Mesenchymal stem cell (in vitro differentiated cells and primary cell): ENCODE results near the gene FNDC5.
"Not testable (repeated sequence)": the region's sequence is repeated elsewhere in the genome, so short reads cannot be mapped to it uniquely, and the experiment has no call there.

Experiments
- DNase-seq: peaks from one replicate; pipeline ENCODE4 v3.0.0-alpha.2; 2013
- H2AFZ ChIP-seq: one replicate; pipeline ENCODE4 v1.6.1; 2013; ENCODE audit warnings: low read depth, mild to moderate bottlenecking, control low read depth, inconsistent platforms, low read length, moderate library complexity
- H2AK5ac ChIP-seq: 2 replicates; pipeline ENCODE4 v1.6.1; 2013; ENCODE audit warnings: low read length, moderate library complexity, mild to moderate bottlenecking, inconsistent platforms; ENCODE audit not compliant: severe bottlenecking
- H2BK120ac ChIP-seq: one replicate; pipeline ENCODE4 v1.6.1; 2013; ENCODE audit warnings: low read depth, mild to moderate bottlenecking, inconsistent platforms, low read length, moderate library complexity
- H2BK12ac ChIP-seq, 2 experiments: one replicate each; pipeline ENCODE4 v1.6.1; 2013; ENCODE audit warnings: inconsistent platforms in 2 of 2, low read length in 2 of 2, mild to moderate bottlenecking in 2 of 2, moderate library complexity in 2 of 2, control low read depth in 1 of 2
- H2BK15ac ChIP-seq: one replicate; pipeline ENCODE4 v1.6.1; 2013; ENCODE audit warnings: mild to moderate bottlenecking, low read depth, inconsistent platforms; ENCODE audit not compliant: poor library complexity, severe bottlenecking
- H2BK5ac ChIP-seq: 2 replicates; pipeline ENCODE4 v1.6.1; 2013; ENCODE audit warnings: low read depth, mild to moderate bottlenecking, low read length, control low read depth, inconsistent platforms; ENCODE audit not compliant: poor library complexity, severe bottlenecking
- H3K14ac ChIP-seq, 2 experiments: one replicate each; pipeline ENCODE4 v1.6.1; 2013; ENCODE audit warnings: inconsistent platforms in 2 of 2, low read length in 2 of 2, control low read depth in 1 of 2, mild to moderate bottlenecking in 1 of 2, moderate library complexity in 1 of 2
- H3K18ac ChIP-seq, 2 experiments: one replicate each; pipeline ENCODE4 v1.6.1; 2013; ENCODE audit warnings: inconsistent platforms in 2 of 2, low read length in 2 of 2, control low read depth in 1 of 2, low read depth in 1 of 2, mild to moderate bottlenecking in 1 of 2
- H3K23ac ChIP-seq, 2 experiments: one replicate each; pipeline ENCODE4 v1.6.1; 2013; ENCODE audit warnings: inconsistent platforms in 2 of 2, low read length in 2 of 2, mild to moderate bottlenecking in 2 of 2, moderate library complexity in 2 of 2, control low read depth in 1 of 2
- H3K27ac ChIP-seq: 2 replicates; pipeline ENCODE4 v1.5.1; 2013; ENCODE audit warnings: mild to moderate bottlenecking, moderate library complexity, low read length, control low read depth, inconsistent platforms; ENCODE audit not compliant: poor library complexity, severe bottlenecking
- H3K27me3 ChIP-seq, 2 experiments: 2 replicates each; pipeline versions ENCODE4 v1.6.1 to v1.7.0; 2013; ENCODE audit warnings: low read length in 2 of 2, mild to moderate bottlenecking in 2 of 2, moderate library complexity in 2 of 2, control low read depth in 1 of 2, inconsistent platforms in 1 of 2; ENCODE audit not compliant: control insufficient read depth in 1 of 2, insufficient read depth in 1 of 2
- H3K36me3 ChIP-seq, 2 experiments: 2 replicates each; pipeline versions ENCODE4 v1.6.1 to v1.7.0; 2013; ENCODE audit warnings: low read length in 2 of 2, control low read depth in 1 of 2, inconsistent platforms in 1 of 2, low read depth in 1 of 2, mild to moderate bottlenecking in 1 of 2; ENCODE audit not compliant: insufficient read depth in 2 of 2, control insufficient read depth in 1 of 2
- H3K4ac ChIP-seq, 2 experiments: one replicate each; pipeline ENCODE4 v1.6.1; 2013; ENCODE audit warnings: inconsistent platforms in 2 of 2, low read length in 2 of 2, mild to moderate bottlenecking in 2 of 2, moderate library complexity in 2 of 2, control low read depth in 1 of 2, low read depth in 1 of 2
- H3K4me1 ChIP-seq: 2 replicates; pipeline ENCODE4 v1.6.1; 2013; ENCODE audit warnings: low read depth, low read length, control low read depth; ENCODE audit not compliant: control insufficient read depth, insufficient read depth
- H3K4me2 ChIP-seq: 2 replicates; pipeline ENCODE4 v1.6.1; 2013; ENCODE audit warnings: low read length, mild to moderate bottlenecking, inconsistent platforms; ENCODE audit not compliant: poor library complexity, severe bottlenecking
- H3K4me3 ChIP-seq, 2 experiments: 2 replicates each; pipeline versions ENCODE4 v1.5.1 to v1.7.0; 2013; ENCODE audit warnings: low read length in 2 of 2, mild to moderate bottlenecking in 2 of 2, control low read depth in 1 of 2, low read depth in 1 of 2; ENCODE audit not compliant: insufficient read depth in 1 of 2
- H3K79me1 ChIP-seq: replicated peaks from 2 replicates; pipeline ENCODE4 v1.6.1; 2013; ENCODE audit warnings: mild to moderate bottlenecking, control low read depth, low read length, inconsistent platforms; ENCODE audit not compliant: poor library complexity, severe bottlenecking
- H3K9ac ChIP-seq: 2 replicates; pipeline ENCODE4 v1.7.0; 2013; ENCODE audit warnings: mild to moderate bottlenecking, low read length, moderate library complexity
- H3K9me3 ChIP-seq: 2 replicates; pipeline ENCODE4 v1.7.0; 2013; ENCODE audit warnings: mild to moderate bottlenecking, low read length; ENCODE audit not compliant: control insufficient read depth
- H4K8ac ChIP-seq: one replicate; pipeline ENCODE4 v1.6.1; 2013; ENCODE audit warnings: inconsistent platforms, mild to moderate bottlenecking, low read length, moderate library complexity
- H4K91ac ChIP-seq: one replicate; pipeline ENCODE4 v1.6.1; 2013; ENCODE audit warnings: mild to moderate bottlenecking, low read length, inconsistent platforms
- WGBS: methylation state at CpG from one replicate; pipeline ENCODE4 v1.1.7; 2013; ENCODE audit warnings: mixed read lengths; 5-methylcytosine and 5-hydroxymethylcytosine counted together

FNDC5 gene

DNA sequence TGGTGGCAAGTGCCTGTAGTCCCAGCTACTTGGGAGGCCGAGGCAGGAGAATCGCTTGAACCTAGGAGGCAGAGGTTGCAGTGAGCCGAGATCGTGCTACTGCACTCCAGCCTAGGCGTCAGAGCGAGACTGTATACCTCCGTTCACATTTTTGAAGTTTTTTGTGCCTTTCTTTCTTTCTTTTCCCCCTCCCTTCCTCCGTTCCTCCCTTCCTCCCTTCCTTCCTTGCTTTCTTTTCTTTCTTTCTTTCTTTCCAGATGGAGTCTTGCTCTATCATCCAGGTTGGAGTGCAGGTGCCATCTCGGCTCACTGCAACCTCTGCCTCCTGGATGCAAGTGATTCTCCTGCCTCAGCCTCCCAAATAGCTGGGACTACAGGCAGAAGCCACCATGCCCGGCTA is 34.9 kb upstream of the FNDC5 start:
- H4K8ac ChIP-seq, H3K36me3 ChIP-seq, H2BK12ac ChIP-seq, H3K4ac ChIP-seq, H2BK120ac ChIP-seq, H2AK5ac ChIP-seq, H3K27ac ChIP-seq, H3K4me3 ChIP-seq, H4K91ac ChIP-seq, H3K4me2 ChIP-seq, H3K4me1 ChIP-seq, H3K9ac ChIP-seq, H3K79me1 ChIP-seq, H2AFZ ChIP-seq, DNase-seq, H3K18ac ChIP-seq, H2BK15ac ChIP-seq, H2BK5ac ChIP-seq, H3K14ac ChIP-seq, H3K9me3 ChIP-seq, H3K23ac ChIP-seq: not testable (repeated sequence)
- WGBS = 83% methylated on average over 10 of the region's 10 CpGs
- H3K27me3 ChIP-seq = peaks cover 0 to 21% of the 10 kb centered on the region in 2 experiments

DNA sequence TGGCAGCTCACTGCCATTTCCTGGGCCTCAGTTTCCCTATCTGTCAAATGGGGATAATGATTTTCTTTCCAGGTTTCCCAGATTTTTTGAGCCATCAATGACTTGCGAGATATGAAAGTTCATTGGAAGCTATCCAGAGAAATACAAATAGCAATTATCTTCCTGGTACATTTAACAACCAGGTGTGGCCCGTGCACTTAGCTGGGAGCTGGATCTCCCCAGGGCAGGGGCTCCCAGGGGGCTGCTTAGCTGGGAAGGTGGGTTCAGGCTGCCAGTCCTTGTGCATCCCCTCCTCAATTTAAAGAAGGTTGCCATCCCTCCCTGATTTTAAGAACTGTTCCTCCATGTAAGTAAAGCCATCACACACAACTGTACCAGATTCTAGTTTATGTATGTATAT is 34.1 kb upstream of the FNDC5 start:
- DNase-seq = no peak
- H2AFZ ChIP-seq = no peak overlapping the region
- H2BK15ac ChIP-seq = no peak overlapping the region
- H3K18ac ChIP-seq = no peak overlapping the region
- H2AK5ac ChIP-seq = no peak overlapping the region
- H3K14ac ChIP-seq = no peak overlapping the region
- no peak overlapping the region for H2BK12ac ChIP-seq
- H4K8ac ChIP-seq = no peak overlapping the region
- no peak overlapping the region for H3K4me2 ChIP-seq
- no peak overlapping the region for H2BK5ac ChIP-seq
- H3K23ac ChIP-seq = no peak overlapping the region
- H3K36me3 ChIP-seq = no peaks in the 10 kb centered on the region
- H3K27me3 ChIP-seq = peaks cover 0 to 24% of the 10 kb centered on the region in 2 experiments
- H3K4ac ChIP-seq = no peak overlapping the region
- no peak overlapping the region for H2BK120ac ChIP-seq
- H4K91ac ChIP-seq = no peak overlapping the region
- no peaks in the 10 kb centered on the region for H3K79me1 ChIP-seq
- peaks cover 11% of the 10 kb centered on the region for H3K4me1 ChIP-seq
- no peak overlapping the region for H3K4me3 ChIP-seq
- no peaks in the 10 kb centered on the region for H3K9me3 ChIP-seq
- no peak overlapping the region for H3K9ac ChIP-seq
- H3K27ac ChIP-seq = no peak overlapping the region
- WGBS = 94% methylated on average over 2 of the region's 2 CpGs

DNA sequence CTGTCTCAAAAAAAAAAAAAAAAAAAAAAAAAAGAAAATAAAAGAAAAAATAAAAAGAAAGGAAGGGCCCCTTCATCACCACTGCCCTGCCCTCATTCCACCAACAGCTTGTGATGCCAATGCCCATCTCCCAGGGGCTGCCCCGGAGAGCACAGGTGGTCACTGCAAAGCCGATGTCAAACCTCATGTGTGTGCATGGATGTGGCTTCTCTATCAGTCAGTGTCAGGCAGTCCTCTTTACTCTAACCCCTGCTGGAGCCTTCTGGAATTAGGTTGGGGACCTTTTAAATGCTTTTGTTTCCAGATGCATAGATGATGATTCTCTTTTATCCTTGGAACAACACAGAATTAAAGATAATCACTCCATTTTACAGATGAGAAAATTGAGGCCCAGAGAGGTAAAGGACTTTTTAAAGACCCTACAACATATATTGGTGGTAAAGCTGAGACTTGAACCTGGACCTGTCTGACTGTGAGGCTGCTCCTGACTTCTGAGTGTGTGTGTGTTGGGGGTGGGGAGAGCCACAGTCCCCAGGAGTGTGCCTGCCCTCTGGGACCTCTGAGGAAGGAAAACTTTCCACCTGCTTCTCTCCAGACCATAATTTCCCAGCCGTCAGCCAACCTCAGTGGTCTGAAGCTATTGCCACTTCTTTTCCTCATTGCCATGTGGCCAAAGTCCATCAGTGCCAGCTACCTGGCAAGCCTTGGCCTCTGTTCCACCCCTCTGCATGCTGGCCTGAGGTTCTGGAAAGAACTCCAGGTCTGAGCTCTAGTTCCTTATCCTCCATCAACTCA is 33.5 kb upstream of the FNDC5 start:
- H3K9ac ChIP-seq = no peak overlapping the region
- H3K4me1 ChIP-seq = peaks cover 11% of the 10 kb centered on the region
- no peak overlapping the region for H4K91ac ChIP-seq
- H2BK12ac ChIP-seq = no peak overlapping the region
- no peak overlapping the region for H4K8ac ChIP-seq
- no peak overlapping the region for H2BK120ac ChIP-seq
- no peak overlapping the region for H3K4me3 ChIP-seq
- H3K18ac ChIP-seq = no peak overlapping the region
- H3K36me3 ChIP-seq = no peaks in the 10 kb centered on the region
- no peak for DNase-seq
- H3K9me3 ChIP-seq = no peaks in the 10 kb centered on the region
- 84% methylated on average over 3 of the region's 3 CpGs for WGBS
- H2BK5ac ChIP-seq = no peak overlapping the region
- no peak overlapping the region for H3K27ac ChIP-seq
- no peak overlapping the region for H3K23ac ChIP-seq
- no peak overlapping the region for H3K4ac ChIP-seq
- H3K79me1 ChIP-seq = no peaks in the 10 kb centered on the region
- no peak overlapping the region for H2AK5ac ChIP-seq
- H2BK15ac ChIP-seq = no peak overlapping the region
- H2AFZ ChIP-seq = no peak overlapping the region
- H3K4me2 ChIP-seq = no peak overlapping the region
- no peak overlapping the region for H3K14ac ChIP-seq
- peaks cover 0 to 24% of the 10 kb centered on the region in 2 experiments for H3K27me3 ChIP-seq

DNA sequence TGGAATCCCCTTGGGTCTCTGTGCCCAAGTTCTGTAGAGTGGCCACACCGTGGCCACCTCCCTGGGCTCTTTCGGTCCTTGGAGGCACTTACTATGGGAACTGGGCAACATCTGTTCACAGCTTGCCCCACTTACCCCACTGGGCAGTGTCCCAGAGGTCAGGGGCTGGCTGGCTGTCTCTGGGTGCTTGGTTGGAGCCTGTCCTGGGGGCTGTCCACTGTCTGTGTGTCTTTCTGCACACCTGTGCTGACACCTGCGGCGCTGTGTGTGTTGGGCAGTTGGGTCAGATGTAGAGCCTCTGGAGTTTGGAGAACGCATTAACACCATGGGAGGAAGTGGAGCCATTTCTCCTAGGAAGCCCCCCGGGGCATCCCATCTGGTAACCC is 31.8 kb upstream of the FNDC5 start:
- no peak overlapping the region for H2BK5ac ChIP-seq
- H3K14ac ChIP-seq = no peak overlapping the region
- H2BK15ac ChIP-seq = no peak overlapping the region
- no peak overlapping the region for H3K27ac ChIP-seq
- no peak overlapping the region for H2AFZ ChIP-seq
- H3K4me3 ChIP-seq = no peak overlapping the region
- no peak overlapping the region for H3K4me2 ChIP-seq
- H2BK120ac ChIP-seq = no peak overlapping the region
- H3K4me1 ChIP-seq = peaks cover 11% of the 10 kb centered on the region
- 80% methylated on average over 6 of the region's 6 CpGs for WGBS
- H4K8ac ChIP-seq = no peak overlapping the region
- H3K9me3 ChIP-seq = no peaks in the 10 kb centered on the region
- no peak overlapping the region for H3K23ac ChIP-seq
- H3K36me3 ChIP-seq = no peaks in the 10 kb centered on the region
- H3K18ac ChIP-seq = no peak overlapping the region
- no peak overlapping the region for H2BK12ac ChIP-seq
- no peak for DNase-seq
- H3K4ac ChIP-seq = no peak overlapping the region
- H2AK5ac ChIP-seq = no peak overlapping the region
- no peaks in the 10 kb centered on the region for H3K79me1 ChIP-seq
- no peak overlapping the region for H4K91ac ChIP-seq
- no peak overlapping the region for H3K9ac ChIP-seq
- peaks cover 0 to 24% of the 10 kb centered on the region in 2 experiments for H3K27me3 ChIP-seq
